Caco-2 (cell line): ENCODE data around the gene CUZD1. TPM values are rescaled to one million over a fixed set of nuclear protein-coding genes. Genes with fewer than 3 reads are reported as not detected.

Experiments used
- BruUV-seq: library from RNA; stranded (reverse); fragments of 400-500 nt; replicated peaks from 2 replicates; lab custom pipeline; 2021; lab: Mats Ljungman, UMichigan
- CTCF ChIA-PET: fragments of 300-600 bp; sonication (Branson Sonifier 250); formaldehyde crosslinking; loops from one replicate; lab custom pipeline; 2022; ENCODE audit warnings: antibody characterized with exemption; lab: Charles Lee
- POLR2A ChIA-PET: fragments of 300-600 bp; sonication (Branson Sonifier 250); formaldehyde crosslinking; loops from one replicate; lab custom pipeline; 2022; ENCODE audit warnings: antibody characterized with exemption; lab: Charles Lee
- DNase-seq, 2 experiments: peaks; one replicate each; pipeline versions ENCODE4 v3.0.0 to v3.0.0-alpha.2; 2020 to 2022
- H3K27me3 ChIP-seq: replicated peaks from 2 replicates; pipeline ENCODE4 v1.6.0; 2011; ENCODE audit warnings: low read length; ENCODE audit not compliant: control insufficient read depth, insufficient read depth
- H3K36me3 ChIP-seq: 2 replicates; pipeline ENCODE4 v1.5.1; 2011; ENCODE audit warnings: low read length; ENCODE audit not compliant: control insufficient read depth, insufficient read depth
- H3K4me1 ChIP-seq: fragments of 250-450 bp; sonication (Bioruptor Pico); 2 replicates; pipeline ENCODE4 v1.5.1; 2020; ENCODE audit warnings: mild to moderate bottlenecking
- H3K4me3 ChIP-seq: 2 replicates; pipeline ENCODE4 v1.5.1; 2011; ENCODE audit warnings: low read depth, mild to moderate bottlenecking, control low read depth, low read length
- H3K9me3 ChIP-seq: fragments of 250-450 bp; sonication (Bioruptor Pico); 2 replicates; pipeline ENCODE4 v1.5.1; 2020; ENCODE audit warnings: mild to moderate bottlenecking, moderate library complexity
- H3K27ac Mint-ChIP-seq: one replicate; pipeline ENCODE4 v1.8.0; 2022; ENCODE audit warnings: mixed read lengths; ENCODE audit not compliant: unreplicated experiment
- H3K27me3 Mint-ChIP-seq: one replicate; pipeline ENCODE4 v1.8.0; 2022; ENCODE audit warnings: mixed read lengths; ENCODE audit not compliant: insufficient read depth, unreplicated experiment
- H3K36me3 Mint-ChIP-seq: one replicate; pipeline ENCODE4 v1.8.0; 2022; ENCODE audit warnings: mild to moderate bottlenecking, mixed read lengths; ENCODE audit not compliant: insufficient read depth, unreplicated experiment
- H3K4me1 Mint-ChIP-seq: one replicate; pipeline ENCODE4 v1.8.0; 2022; ENCODE audit warnings: low read depth, mixed read lengths; ENCODE audit not compliant: unreplicated experiment
- H3K4me3 Mint-ChIP-seq: one replicate; pipeline ENCODE4 v1.8.0; 2022; ENCODE audit warnings: mild to moderate bottlenecking, moderate library complexity, mixed read lengths; ENCODE audit not compliant: unreplicated experiment
- H3K9me3 Mint-ChIP-seq: one replicate; pipeline ENCODE4 v1.8.0; 2022; ENCODE audit warnings: mixed read lengths; ENCODE audit not compliant: unreplicated experiment
- intact Hi-C: fragments of 100-400 bp; cut with micrococcal nuclease; formaldehyde crosslinking; loops from one replicate; pipeline ENCODE4 v1.10.0; 2022; ENCODE audit not compliant: unreplicated experiment
- total RNA-seq: library from RNA; stranded (reverse); gene quantifications from 2 replicates; pipeline ENCODE4 v1.2.3, GENCODE V29; 2022
- TF ChIP-seq, protein P1 (sequence below), 2 experiments: fragments of 200-600 bp in 1 of 2; IDR thresholded peaks; 1 replicate in 1 of 2; 2 replicates in 1 of 2; pipeline versions ENCODE4 v1.5.1 to v1.8.0; 2011 to 2022; ENCODE audit warnings: antibody characterized with exemption in 1 of 2, control low read depth in 1 of 2, inconsistent platforms in 1 of 2, low read depth in 1 of 2, low read length in 1 of 2, mild to moderate bottlenecking in 1 of 2, moderate library complexity in 1 of 2; ENCODE audit not compliant: insufficient read depth in 1 of 2, severe bottlenecking in 1 of 2, unreplicated experiment in 1 of 2

Gene CUZD1
- total RNA-seq, 1 experiment from 2014 or later, result 2.1 TPM

DNA sequence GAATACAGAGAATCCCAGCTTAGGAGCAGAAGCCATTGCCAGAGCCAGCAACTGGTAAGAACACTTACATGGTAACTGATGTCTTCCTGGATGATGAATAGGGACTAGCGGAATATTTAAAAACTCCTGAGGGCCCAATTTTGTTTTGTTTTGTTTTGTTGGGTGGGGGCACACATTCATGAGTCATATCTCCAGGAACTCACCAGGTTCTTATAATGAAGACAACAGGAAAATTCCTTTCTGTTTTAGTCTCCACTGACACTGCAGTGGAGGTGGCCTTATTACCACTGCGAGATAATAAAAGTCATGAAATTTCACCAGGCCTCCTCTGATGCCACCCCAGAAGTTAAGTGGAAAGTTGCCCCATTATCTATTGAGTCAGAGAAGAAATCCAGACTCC is 6.6 kb upstream of the CUZD1 start:
- Mint-ChIP-seq H3K36me3 (peaks cover 20% of the 10 kb centered on the region), H3K27me3 (no peaks in the 10 kb centered on the region), H3K4me3 (no peak overlapping the region), H3K27ac (no peak overlapping the region), H3K4me1 (peaks cover 7% of the 10 kb centered on the region), H3K9me3 (no peaks in the 10 kb centered on the region)
- intact Hi-C loops, result no loop called here
- Histone ChIP-seq H3K27me3 (no peaks in the 10 kb centered on the region), H3K4me3 (no peak overlapping the region), H3K4me1 (no peaks in the 10 kb centered on the region), H3K36me3 (peaks cover 1% of the 10 kb centered on the region; the same call in 1 of the 2 replicates), H3K9me3 (no peaks in the 10 kb centered on the region)
- DNase-seq, result no peak
- no TSS peak for BruUV-seq
- TF ChIP-seq, protein P1, sequence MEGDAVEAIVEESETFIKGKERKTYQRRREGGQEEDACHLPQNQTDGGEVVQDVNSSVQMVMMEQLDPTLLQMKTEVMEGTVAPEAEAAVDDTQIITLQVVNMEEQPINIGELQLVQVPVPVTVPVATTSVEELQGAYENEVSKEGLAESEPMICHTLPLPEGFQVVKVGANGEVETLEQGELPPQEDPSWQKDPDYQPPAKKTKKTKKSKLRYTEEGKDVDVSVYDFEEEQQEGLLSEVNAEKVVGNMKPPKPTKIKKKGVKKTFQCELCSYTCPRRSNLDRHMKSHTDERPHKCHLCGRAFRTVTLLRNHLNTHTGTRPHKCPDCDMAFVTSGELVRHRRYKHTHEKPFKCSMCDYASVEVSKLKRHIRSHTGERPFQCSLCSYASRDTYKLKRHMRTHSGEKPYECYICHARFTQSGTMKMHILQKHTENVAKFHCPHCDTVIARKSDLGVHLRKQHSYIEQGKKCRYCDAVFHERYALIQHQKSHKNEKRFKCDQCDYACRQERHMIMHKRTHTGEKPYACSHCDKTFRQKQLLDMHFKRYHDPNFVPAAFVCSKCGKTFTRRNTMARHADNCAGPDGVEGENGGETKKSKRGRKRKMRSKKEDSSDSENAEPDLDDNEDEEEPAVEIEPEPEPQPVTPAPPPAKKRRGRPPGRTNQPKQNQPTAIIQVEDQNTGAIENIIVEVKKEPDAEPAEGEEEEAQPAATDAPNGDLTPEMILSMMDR (IDR thresholded peaks at IDR 0.05; ENCODE audit: insufficient read depth in 1 of 2, low read depth in 1 of 2, low read length in 1 of 2, severe bottlenecking in 1 of 2, unreplicated experiment in 1 of 2), result no peak
- ChIA-PET CTCF (no interaction called here), POLR2A (no interaction called here)

DNA sequence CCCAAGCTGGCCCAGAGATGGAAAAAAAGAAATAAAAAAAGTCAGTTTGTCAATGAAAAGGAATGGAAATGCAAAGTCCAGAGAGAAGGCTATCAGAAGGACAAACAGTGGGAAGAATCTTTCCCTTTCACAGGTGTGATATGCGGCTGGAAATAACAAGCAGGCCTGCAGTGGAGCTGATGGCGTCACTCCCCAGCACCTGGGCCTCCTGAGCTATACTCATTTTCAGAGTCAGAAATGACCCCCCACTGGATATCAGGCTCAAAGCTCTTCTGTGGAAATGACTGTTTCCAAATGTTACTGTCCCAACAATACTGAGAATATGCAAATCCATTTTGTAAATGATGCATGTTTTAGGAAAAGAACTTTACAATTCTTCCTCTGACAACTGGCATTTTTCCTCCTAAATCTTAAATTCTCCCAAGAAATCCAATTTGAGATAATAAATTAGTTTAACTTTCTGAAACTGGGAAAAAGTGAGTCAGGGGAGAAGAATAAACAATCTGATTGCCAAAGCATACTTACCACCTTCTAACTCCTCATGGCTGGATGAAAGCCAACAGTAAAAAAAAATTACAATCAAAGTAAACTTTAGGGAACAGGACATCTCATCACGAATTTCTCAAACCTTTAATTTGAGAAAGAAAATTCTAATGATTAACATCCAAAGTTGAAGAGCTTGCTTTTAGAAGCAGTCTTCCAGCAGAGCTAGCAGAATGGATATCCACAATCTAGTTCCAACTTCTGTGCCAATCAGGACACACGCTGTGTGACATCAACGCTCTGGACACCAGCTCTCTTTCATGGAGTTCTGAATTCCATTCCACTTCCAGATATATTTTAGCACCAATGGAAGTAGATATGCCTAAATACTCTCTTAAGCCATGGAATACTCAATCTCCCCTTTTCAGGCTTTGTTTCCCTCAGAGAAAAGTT is 5.3 kb upstream of the CUZD1 start:
- peaks cover 16% of the 10 kb centered on the region for H3K4me1 Mint-ChIP-seq
- Histone ChIP-seq H3K4me1 (no peaks in the 10 kb centered on the region), H3K36me3 (no peaks in the 10 kb centered on the region; the same call in 1 of the 2 replicates), H3K9me3 (no peaks in the 10 kb centered on the region), H3K4me3 (no peak overlapping the region), H3K27me3 (no peaks in the 10 kb centered on the region)
- BruUV-seq, result no TSS peak
- TF ChIP-seq, protein P1 (IDR thresholded peaks at IDR 0.05; ENCODE audit: insufficient read depth in 1 of 2, low read depth in 1 of 2, low read length in 1 of 2, severe bottlenecking in 1 of 2, unreplicated experiment in 1 of 2), result no peak
- H3K36me3 Mint-ChIP-seq, result peaks cover 23% of the 10 kb centered on the region
- H3K9me3 Mint-ChIP-seq, result peaks cover 10% of the 10 kb centered on the region
- no peak overlapping the region for H3K4me3 Mint-ChIP-seq
- POLR2A ChIA-PET, result no interaction called here
- intact Hi-C loops, result no loop called here
- H3K27ac Mint-ChIP-seq, result no peak overlapping the region
- H3K27me3 Mint-ChIP-seq, result no peaks in the 10 kb centered on the region
- CTCF ChIA-PET, result no interaction called here
- no peak for DNase-seq

DNA sequence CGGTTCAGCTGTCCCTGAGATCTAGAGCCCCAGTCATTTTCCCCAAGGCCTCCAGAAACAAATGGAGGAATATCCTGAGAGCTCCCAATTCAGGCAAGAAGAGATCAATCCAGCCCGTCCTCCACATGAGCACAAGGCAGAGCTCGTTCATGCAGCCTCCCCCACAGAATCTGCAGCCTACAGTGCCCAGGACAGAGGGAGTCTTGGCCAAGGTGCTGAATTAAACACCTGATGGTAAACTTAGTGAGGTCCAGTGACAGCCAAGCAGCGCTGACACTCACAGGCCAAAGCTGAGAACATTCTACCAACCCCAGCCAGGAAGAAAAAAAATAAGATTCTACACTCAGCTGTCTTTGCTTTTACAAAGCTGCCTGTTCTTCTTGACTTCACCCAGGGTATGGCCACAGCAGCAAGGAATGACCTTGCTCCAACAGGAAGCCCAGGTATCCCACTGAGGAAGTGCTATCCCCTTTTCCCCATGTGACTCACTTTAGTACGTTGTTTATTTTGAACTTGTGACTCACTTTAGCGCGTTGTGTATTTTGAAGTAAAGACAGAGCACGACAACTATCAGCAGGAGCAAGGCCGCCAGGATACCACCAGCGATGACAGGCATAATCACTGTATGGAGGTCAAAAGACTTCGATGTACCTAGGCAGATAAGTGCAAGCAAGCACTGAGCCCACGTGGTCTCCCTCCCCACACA is 4.4 kb upstream of the CUZD1 start:
- intact Hi-C loops, result no loop called here
- H3K36me3 ChIP-seq, result no peaks in the 10 kb centered on the region; the same call in 1 of the 2 replicates
- Mint-ChIP-seq H3K9me3 (peaks cover 10% of the 10 kb centered on the region), H3K4me1 (peaks cover 17% of the 10 kb centered on the region), H3K27me3 (no peaks in the 10 kb centered on the region), H3K27ac (no peak overlapping the region), H3K4me3 (no peak overlapping the region), H3K36me3 (peaks cover 14% of the 10 kb centered on the region)
- no TSS peak for BruUV-seq
- no peak for DNase-seq
- H3K9me3 ChIP-seq, result no peaks in the 10 kb centered on the region
- TF ChIP-seq, protein P1 (IDR thresholded peaks at IDR 0.05; ENCODE audit: insufficient read depth in 1 of 2, low read depth in 1 of 2, low read length in 1 of 2, severe bottlenecking in 1 of 2, unreplicated experiment in 1 of 2), result no peak
- H3K4me3 ChIP-seq, result no peak overlapping the region
- H3K27me3 ChIP-seq, result no peaks in the 10 kb centered on the region
- ChIA-PET CTCF (no interaction called here), POLR2A (interaction anchor here (0.5 kb wide), 1 partner anchor 41 kb away, joined by 3 read pairs; no protein-coding TSS in a partner anchor)
- H3K4me1 ChIP-seq, result no peaks in the 10 kb centered on the region
